ENCODE results near the gene NGDN.

NGDN gene

GRCh38 chr14:23478109-23478759 lies 8.7 kb downstream of the NGDN start:
- DNase-seq, result no peak

- no peak for DNase-seq
Observed at GRCh38 chr14:23481362-23481970, 12.0 kb downstream of the NGDN start.

- DNase-seq, result no peak
Observed at GRCh38 chr14:23481979-23482822, 12.7 kb downstream of the NGDN start.

GRCh38 chr14:23482823-23483148 lies 13.3 kb downstream of the NGDN start:
- no peak for DNase-seq

- DNase-seq, result no peak
Observed at GRCh38 chr14:23483236-23483854, 13.8 kb downstream of the NGDN start.

GRCh38 chr14:23485326-23485725 lies 15.8 kb downstream of the NGDN start:
- DNase-seq, result no peak

GRCh38 chr14:23486036-23486435 lies 16.5 kb downstream of the NGDN start:
- DNase-seq, result no peak

- no peak for DNase-seq
Observed at GRCh38 chr14:23487216-23487615, 17.7 kb downstream of the NGDN start.

GRCh38 chr14:23492618-23493272 lies 23.2 kb downstream of the NGDN start:
- DNase-seq, result no peak

- DNase-seq, result no peak
Observed at GRCh38 chr14:23494223-23494622, 24.7 kb downstream of the NGDN start.

GRCh38 chr14:23512156-23512555 lies 42.7 kb downstream of the NGDN start:
- DNase-seq, result no peak

GRCh38 chr14:23513005-23513817 lies 43.7 kb downstream of the NGDN start:
- DNase-seq, result no peak

- DNase-seq, result no peak
Observed at GRCh38 chr14:23513818-23514643, 44.5 kb downstream of the NGDN start.

GRCh38 chr14:23514644-23514957 lies 45.1 kb downstream of the NGDN start:
- no peak for DNase-seq

GRCh38 chr14:23517650-23518326 lies 48.3 kb downstream of the NGDN start:
- no peak for DNase-seq

- DNase-seq, result no peak
Observed at GRCh38 chr14:23518709-23519108, 49.2 kb downstream of the NGDN start.

GRCh38 chr14:23520899-23521533 lies 51.5 kb downstream of the NGDN start:
- DNase-seq, result no peak

- no peak for DNase-seq
Observed at GRCh38 chr14:23521785-23522640, 52.5 kb downstream of the NGDN start.

- DNase-seq, result no peak
Observed at GRCh38 chr14:23522643-23523198, 53.2 kb downstream of the NGDN start.

Measured in T1000 (cell line).